22Rv1 (cell line): ENCODE results near the gene SLC66A1.

Experiments
- ZFX ChIP-seq: fragments of 450-650 bp; IDR thresholded peaks from 2 replicates; pipeline ENCODE4 v1.6.1; 2017; ENCODE audit warnings: antibody characterized with exemption, borderline replicate concordance
- TF ChIP-seq, protein P1 (sequence below): fragments of 450-650 bp; IDR thresholded peaks from 2 replicates; pipeline ENCODE4 v1.5.1; 2017; ENCODE audit warnings: mild to moderate bottlenecking

- TF ChIP-seq, protein P1, sequence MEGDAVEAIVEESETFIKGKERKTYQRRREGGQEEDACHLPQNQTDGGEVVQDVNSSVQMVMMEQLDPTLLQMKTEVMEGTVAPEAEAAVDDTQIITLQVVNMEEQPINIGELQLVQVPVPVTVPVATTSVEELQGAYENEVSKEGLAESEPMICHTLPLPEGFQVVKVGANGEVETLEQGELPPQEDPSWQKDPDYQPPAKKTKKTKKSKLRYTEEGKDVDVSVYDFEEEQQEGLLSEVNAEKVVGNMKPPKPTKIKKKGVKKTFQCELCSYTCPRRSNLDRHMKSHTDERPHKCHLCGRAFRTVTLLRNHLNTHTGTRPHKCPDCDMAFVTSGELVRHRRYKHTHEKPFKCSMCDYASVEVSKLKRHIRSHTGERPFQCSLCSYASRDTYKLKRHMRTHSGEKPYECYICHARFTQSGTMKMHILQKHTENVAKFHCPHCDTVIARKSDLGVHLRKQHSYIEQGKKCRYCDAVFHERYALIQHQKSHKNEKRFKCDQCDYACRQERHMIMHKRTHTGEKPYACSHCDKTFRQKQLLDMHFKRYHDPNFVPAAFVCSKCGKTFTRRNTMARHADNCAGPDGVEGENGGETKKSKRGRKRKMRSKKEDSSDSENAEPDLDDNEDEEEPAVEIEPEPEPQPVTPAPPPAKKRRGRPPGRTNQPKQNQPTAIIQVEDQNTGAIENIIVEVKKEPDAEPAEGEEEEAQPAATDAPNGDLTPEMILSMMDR, result no peak
- TF ChIP-seq ZFX, result no peak
Measured at GRCh38 chr1:19289244-19289643, 22.9 kb upstream of the SLC66A1 start.
